NCI-H1048 (cell line): ENCODE data around the gene FSHR.

Source experiments
- DNase-seq: peaks from one replicate; lab custom pipeline; 2025; lab: John Stamatoyannopoulos, UW

FSHR gene, protein sequence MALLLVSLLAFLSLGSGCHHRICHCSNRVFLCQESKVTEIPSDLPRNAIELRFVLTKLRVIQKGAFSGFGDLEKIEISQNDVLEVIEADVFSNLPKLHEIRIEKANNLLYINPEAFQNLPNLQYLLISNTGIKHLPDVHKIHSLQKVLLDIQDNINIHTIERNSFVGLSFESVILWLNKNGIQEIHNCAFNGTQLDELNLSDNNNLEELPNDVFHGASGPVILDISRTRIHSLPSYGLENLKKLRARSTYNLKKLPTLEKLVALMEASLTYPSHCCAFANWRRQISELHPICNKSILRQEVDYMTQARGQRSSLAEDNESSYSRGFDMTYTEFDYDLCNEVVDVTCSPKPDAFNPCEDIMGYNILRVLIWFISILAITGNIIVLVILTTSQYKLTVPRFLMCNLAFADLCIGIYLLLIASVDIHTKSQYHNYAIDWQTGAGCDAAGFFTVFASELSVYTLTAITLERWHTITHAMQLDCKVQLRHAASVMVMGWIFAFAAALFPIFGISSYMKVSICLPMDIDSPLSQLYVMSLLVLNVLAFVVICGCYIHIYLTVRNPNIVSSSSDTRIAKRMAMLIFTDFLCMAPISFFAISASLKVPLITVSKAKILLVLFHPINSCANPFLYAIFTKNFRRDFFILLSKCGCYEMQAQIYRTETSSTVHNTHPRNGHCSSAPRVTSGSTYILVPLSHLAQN

DNA sequence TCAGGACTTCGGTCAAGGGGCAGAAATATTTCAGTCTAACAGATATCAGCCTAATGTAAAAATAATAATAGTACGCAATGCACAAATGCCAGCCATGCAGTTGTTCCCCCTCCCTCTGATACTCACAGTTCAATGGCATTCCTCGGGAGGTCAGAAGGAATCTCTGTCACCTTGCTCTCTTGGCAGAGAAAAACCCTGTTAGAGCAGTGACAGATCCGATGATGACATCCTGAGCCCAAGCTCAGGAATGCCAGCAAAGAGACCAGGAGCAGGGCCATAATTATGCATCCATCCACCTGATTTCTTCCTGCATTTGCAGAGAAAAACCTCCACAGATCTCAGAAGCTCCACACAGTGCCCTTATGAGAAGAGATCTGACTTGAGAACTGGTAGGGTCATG lies at the start of gene FSHR:
Gene FSHR (minus strand): TSS at position 376 of the 400 bp plus-strand sequence. CDS start 98 bp downstream, at position 278.
- no peak for DNase-seq

DNA sequence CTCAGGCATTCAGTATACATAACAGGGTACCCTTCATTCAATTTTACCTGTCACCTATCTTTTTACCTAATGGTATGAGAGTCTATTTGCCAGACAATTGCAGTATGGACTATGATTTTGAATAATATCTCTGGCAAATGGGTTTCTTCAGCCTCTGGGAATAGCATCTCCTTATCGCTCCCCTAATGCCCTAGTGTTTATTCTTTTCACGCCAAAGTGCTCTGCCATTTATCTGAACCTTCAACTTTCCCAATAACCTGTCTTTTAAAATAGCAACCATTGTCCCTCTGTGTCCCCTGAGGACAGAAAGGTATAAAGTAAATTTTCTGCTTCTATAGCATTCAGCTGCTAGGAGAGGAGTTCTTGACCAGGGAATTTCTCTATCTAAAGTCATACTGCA lies 45.0 kb upstream of the FSHR start:
- DNase-seq, result no peak

DNA sequence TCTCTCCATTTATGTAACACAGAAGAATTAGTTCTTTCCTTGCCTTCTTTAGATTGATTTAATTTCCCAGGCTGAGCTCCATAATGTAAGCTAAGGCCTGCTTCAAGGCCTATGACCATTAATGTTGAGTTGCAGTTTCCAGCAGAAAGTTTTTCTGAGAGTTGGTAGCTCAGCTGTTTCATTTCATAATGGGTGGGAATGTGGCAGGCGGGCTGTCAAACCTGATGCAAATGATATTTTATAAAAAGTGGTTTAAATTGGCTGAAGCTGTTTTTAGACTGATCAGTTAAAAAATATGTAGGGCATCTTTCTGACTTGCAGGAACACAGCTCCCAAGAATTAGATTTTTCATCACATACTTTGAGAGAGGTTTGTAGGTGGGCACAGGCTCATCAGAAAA lies 40.4 kb upstream of the FSHR start:
- DNase-seq, result no peak

DNA sequence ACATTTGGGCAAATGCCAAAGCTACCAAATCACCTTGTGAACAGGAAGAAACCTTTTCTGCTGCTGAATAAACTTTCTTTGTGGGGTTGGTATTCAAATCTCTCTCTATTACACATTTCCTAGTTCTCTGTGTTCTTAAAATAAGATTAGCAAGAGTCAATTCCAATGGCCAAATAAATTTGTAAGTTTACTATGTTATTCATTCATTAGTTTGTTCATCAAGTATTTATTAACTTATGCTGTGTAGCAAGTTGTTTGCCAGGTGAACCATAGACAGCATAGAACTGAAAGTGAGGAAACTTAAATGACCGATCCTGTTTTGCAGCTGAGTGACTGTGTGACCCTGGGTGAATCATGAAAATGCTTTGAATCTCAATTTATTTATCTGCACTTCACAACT lies 37.7 kb upstream of the FSHR start:
- DNase-seq, result no peak

DNA sequence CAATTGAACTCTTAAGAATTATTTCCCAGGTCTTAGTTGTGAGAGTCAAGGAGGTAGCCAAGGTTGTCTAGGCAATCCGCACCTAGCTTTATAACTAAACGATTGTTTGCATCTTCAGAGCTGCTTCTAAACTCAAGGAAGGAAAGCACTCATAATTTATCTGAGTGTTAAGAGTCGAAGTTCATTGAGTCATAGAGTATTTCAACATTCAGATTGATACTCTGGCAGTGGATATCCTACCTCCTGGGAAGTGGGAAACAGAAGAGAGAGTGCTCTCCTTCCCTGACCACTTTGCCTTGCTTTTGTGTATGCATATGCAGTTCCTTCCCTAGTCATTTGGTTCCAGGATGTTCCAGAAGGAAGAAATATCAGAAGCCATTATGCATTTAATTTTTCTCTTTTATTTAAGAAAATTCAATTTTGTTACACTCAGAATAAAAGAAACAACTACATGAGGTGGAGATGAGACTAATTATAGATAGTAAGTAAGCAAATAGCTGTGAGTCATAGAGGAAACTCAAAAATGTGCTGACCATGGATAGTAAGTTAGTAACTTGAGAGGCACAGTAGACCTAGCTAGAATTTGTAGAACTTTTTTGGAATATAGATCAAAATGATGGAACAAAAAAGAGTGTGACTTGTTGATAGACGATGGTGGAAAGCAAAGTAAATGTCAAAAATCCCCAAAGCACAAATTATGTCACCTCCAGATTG lies 35.4 kb upstream of the FSHR start:
- DNase-seq, result no peak

DNA sequence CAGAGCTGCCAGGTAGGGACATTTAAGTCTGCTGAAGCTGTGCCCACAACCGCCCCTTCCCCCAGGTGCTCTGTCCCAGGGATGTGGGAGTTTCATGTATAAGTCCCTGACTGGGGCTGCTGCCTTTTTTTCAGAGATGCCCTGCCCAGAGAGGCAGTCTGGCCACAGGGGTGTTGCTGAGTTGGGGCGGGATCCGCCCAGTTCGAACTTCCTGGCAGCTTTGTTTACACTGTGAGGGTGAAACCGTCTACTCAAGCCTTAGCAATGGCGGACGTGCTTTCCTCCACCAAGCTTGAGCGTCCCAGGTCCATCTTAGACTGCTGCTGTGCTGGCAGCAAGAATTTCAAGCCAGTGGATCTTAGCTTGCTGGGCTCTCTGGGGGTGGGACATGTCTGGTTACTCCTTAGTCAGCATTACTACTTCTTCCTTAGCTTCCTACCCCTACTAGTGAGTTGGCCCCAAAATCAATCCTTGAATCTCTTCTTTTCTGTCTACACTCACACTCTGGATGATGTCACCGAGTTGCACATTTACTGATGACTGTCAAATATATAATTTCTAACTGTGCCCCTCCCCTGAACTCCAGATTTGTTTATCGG lies 31.8 kb upstream of the FSHR start:
- DNase-seq, result no peak

DNA sequence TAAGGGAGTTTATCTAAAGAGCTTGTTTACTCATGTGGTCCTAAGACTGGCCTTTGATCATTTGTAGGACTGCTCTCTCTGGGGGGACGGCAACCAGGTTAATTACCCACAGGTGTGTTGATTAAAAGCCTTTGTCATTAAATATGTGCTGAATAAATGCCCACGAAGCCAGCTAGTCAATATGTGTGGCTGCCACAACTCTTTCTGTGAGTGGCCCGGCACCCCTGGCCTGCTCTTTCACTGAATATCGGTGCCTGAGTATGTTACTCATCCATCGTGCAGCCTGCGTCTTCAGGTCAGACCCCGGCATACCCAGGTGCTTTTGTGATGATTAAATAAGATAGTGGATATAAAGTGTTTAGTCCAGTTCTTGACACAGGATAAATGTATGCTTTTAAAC lies 24.3 kb upstream of the FSHR start:
- DNase-seq, result no peak

DNA sequence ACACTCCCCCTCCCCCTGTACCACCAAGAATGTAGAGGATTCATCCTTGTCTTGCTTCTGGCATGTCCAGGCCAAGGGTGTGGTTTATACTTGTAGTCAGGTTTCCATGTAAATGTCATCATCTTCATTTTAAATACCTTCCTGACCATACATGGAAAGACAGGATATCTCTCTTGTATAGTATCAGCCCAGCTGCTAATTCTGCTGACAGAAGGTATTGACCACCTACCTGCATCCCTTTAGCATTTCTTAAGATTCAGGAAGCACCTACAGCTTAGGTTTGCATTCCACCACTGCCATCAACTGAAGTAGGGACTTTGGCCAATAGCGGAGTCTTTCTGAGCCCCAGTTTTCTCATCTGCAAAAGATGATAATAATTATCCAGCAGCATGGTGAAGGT lies 22.9 kb upstream of the FSHR start:
- DNase-seq, result no peak

DNA sequence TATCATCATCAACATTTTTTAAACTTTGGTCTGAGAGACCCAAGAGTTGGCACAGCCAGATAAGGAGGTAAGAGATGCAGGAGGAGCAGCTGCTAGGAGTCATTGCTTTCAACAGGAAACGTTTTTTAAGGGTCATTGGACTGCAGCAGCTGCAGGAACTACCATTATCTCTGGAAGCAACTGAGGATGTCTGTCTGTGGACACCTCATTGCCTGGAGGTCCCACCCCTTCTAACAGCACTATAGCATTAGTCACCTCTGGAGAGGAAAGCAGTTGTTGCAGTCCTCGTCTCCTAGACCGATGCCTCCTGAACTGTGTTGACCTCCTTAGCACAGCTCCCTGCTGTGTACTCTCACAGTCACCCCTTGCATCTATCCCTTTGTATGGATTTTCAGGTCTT lies 21.5 kb upstream of the FSHR start:
- DNase-seq, result no peak

DNA sequence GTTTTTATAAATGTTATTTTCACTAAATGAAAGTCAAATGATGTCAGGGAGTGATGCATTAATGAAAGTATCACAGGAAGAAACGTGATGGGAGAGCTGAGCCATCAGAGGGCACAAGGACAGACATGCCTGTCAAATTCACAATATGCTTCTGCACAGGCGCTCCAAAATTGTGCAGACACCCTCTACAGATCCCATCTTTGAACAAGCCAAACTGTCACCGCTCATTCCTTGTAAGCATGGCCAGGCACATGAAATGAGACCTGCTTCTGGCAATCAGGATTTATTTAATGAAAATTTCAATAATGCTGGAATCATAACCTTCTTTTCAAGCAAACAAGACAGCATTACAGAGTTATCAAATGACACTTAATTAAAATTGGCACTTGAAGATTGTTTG lies 20.4 kb upstream of the FSHR start:
- no peak for DNase-seq

DNA sequence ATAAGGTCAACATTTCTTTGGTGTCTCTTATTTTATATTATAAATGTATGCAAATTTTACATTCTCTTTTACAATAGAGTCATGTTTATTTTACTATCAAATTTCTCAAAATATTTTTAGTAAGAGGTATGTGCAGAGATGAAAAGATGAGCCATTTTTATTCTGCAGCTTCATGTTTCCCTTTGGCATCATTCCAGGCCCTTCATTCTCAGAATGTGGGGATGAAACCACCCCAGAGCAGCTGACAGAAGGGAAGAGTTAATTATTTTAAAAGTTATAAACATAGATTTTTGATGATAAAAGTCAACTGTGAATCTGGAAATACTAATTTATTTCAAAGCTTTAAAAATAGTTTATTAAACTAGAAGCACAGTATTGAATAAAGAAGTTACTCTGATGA lies 12.8 kb upstream of the FSHR start:
- no peak for DNase-seq

DNA sequence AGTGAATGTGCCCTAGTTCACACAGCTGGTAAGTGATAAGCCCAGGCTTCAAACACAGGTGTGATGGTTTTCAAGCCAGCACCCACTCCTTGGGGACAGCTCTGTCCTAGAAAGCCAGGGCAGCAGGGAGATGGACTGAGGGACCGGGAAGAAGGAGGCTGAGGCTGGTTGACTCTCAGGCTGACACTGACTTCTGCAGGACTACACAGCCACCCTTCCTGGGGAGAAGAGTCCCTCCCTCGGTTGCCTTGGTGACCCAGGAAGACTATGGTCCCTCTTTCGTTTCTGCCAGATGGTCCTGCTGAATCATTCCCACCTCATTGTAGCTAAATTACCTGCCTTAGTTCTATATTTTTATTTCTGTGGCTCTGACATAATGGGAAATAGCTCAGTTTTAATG lies 11.3 kb upstream of the FSHR start:
- no peak for DNase-seq

DNA sequence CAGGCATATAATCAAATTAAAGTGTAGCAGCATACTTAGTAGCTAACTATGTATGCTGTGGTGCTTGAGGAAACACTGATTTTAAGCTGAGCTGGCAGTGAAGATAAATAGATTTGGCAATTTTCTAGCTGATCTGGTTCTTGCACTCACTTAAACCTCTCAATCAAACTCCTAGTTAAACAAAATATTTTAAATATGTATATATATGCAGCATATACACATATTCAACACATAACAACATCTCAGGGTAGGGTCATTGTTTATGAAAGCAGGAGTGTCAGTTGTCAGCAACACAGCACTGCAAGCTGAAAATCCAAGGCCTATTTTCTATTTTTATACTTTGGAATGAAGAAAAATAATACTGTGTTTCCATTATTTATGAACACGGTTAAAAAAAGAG lies 10.4 kb upstream of the FSHR start:
- no peak for DNase-seq

DNA sequence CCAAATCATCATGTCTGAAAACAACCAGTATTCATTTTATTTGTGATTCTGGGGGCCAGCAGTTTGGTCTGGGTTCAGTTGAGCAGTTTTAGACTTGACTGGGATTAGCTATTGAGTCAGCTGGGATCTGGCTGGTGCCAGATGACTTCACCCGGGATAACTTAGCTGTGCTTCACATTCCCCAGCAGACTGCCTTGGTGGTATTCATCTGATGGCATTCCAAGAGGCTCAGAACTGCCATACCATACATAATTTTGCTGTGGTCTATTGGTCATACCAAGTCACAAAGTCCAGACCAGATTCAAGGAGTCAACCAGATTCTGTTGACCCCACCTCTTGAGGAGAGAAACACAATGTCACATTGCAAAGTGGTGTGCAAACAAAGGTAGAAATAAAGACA lies 7.8 kb upstream of the FSHR start:
- DNase-seq, result no peak

DNA sequence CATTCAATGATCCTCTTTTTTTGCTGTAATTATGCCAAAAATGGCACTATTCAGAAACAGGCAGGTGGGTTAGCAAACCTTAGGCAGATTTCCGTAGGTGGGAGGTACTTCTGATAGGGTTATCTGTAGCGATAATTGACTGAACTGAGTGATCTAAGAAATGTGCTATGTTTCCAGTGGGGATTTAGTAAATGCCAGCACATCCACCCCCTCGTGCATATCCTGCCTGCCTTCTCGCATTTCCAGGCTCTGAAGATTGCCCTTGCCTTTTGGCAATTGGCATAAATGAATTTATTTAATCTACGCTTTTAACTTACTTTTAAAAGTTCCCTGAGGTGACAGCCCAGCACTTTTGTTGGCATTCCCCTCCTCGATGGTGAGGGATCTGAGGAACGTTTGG lies 576 bp upstream of the FSHR start:
- DNase-seq, result no peak

DNA sequence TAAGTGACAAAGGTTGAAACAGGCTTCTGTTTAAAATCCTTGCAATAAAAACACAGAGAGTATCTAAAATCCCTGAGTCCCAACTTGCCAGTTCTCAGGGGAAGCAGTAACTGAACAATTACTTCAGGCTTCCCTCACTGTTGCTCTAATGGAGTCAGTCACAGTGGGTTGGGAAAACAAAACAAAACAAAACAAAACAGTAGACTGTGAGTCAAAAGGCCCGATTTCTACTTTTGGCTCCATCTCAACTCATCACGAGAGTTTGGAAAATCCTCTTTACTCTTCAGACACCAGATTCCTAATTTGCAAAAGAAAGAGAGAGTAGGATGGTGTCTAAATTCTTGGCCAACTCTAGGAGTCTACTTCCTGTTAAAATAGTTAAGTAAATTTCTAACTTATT lies 1.1 kb downstream of the FSHR start:
- DNase-seq, result no peak

DNA sequence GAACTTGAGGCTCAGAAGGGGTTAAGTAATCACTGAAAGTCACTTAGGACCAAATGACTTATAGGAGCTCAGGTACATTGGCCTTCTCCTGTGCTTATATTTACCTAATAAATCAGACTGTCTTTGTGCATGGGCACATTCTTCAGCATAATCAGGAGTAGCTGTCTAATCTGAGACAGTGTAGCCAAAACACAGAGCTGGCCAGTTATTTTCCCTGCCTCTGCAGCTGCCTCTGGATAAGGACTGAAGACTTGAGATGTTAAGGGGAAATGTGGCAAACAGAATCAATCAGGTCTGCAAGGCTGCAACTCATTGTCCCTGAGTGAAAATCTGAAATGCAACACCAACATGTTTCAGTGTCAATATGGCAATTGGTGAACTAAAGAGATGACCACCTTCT lies 1.5 kb downstream of the FSHR start:
- DNase-seq, result no peak

DNA sequence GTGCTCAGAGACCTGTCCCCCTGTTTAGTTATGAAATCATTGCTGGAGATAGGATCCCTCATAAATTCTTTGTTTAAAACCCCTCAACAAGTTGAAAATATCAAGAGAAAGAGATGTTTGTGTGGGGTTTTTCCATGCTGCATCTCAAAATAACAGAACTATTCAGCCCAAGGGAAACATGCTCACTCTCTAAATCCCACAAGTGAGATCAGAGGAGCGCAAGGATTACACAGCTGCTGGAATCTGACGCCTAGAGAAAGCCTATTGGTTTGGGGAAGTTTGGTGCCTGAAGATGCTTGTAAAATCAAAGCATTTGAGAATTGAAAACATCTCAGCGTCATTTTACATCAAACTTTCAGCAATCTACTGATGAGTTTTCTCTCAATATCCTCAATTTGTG lies 7.9 kb downstream of the FSHR start:
- DNase-seq, result no peak

DNA sequence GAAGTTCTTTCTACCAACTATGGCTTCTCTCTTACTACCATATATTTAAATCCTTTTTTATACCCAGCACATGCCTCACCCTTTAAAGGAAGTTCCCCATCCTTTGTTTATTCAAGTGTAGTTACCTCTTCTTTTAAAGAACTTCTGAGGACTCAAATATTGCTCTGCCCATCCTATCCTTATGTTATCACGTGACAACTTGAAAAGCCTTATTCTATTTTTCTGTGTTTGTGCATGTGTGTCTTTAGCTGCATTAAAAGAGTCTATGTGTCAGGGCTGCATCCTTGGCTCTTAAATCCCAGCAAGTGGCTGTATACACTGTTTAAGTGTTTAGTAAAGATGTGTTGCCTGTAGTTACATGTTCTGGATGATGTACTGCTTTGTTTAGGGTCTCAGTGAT lies 22.5 kb downstream of the FSHR start:
- DNase-seq, result no peak

DNA sequence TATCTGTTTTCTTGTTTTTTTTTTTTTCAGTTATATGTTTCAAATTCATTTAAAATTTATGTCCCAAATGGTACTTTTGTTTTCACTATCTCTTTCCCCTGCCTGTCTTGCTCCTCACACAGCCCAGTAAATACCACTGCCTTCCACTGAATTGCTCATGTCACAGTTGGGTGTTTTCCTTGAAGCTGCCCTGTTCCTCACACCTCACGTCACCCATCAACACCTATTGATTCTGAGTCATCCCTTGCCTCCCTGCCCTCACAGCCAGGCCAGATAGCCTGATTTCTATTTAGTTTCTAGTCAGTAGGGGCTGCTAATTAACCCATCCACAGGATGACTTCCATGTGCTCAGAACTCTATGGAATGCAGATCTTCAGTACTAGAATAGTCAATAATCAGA lies 25.3 kb downstream of the FSHR start:
- DNase-seq, result no peak

DNA sequence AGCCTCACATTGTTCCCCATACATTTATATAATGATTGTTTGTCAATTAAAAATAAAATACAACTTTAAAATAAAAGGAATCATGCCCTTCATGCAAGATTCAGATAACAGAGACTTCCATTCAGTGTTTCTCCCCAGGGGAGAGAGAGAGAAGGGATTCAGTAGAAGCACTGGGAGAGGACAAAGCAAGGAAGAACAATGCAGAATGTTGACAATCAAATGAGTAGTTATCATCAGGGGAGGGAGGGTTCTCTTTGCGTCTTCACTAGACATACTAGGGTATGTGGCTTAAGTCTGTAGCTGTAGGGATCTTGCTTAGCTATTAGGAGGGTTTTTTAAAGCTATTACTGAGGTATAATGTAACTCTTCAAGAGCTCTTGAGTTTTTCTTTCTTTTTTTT lies 30.7 kb downstream of the FSHR start:
- no peak for DNase-seq

DNA sequence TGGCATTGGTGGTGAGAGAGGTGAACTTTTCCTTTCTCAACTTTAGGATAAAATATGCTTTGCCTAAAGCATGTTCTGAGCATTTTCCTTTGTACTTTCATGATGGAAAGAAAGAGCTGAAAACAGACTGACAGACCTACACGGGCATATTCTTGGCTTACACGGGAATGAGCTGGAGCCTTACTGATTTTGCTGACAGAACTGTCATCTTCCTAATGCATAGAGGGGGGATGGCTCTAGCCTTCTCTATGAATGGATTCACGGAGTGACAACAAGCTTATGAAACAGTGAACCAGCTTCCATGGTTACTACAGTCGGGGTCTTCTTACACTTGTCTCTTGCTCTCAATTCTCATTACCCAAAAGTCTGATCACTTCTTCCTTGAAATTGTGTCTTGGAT lies 32.2 kb downstream of the FSHR start:
- no peak for DNase-seq

DNA sequence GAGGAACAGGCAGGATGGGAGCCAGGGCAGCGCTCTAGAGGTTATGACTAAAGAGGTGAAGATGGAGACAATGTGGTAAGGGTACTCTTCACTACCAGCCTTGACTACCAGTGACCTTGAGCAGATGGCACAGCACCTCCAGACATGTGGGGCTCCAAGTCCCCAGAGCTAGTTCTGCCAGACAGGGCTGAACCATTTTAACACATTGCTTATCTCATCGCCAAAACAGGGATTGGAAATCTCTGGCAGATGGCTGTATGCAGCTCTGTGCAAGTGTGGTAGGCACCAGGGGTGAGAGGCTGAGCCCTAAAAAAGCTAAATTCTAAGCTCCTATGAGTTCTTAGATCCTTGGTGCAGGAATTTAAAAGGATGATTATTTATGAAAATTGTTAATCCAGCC lies 41.3 kb downstream of the FSHR start:
- no peak for DNase-seq
